Spleen (tissue), 7 donors: ENCODE measurements around the gene CMPK2.

Experiments used
- POLR2A ChIP-seq, 3 donors: fragments of 450-650 bp; IDR thresholded peaks; one replicate each; pipeline ENCODE4 v1.5.1; 2017; ENCODE audit warnings: antibody characterized with exemption in 3 of 3, mild to moderate bottlenecking in 1 of 3
- TF ChIP-seq, protein P1 (sequence below), 11 experiments: fragments of 200-600 bp in 7 of 11; fragments of 450-650 bp in 4 of 11; sonication (generic) in 4 of 11; IDR thresholded peaks in 8 of 11; conservative IDR thresholded peaks in 3 of 11; 1 replicate in 7 of 11; 2 replicates in 4 of 11; pipeline versions ENCODE4 v1.4.0 to v1.8.0; 2016 to 2021; ENCODE audit warnings: antibody characterized with exemption in 11 of 11, inconsistent platforms in 4 of 11, mild to moderate bottlenecking in 1 of 11
- donor health status: DM: no; HTN: no; CAD: no; lungs with moderate emphysema.
- donor health status: DM: no; HTN: no; CAD: no.
- donor health status: DM: no; HTN: no; CAD: no.

DNA sequence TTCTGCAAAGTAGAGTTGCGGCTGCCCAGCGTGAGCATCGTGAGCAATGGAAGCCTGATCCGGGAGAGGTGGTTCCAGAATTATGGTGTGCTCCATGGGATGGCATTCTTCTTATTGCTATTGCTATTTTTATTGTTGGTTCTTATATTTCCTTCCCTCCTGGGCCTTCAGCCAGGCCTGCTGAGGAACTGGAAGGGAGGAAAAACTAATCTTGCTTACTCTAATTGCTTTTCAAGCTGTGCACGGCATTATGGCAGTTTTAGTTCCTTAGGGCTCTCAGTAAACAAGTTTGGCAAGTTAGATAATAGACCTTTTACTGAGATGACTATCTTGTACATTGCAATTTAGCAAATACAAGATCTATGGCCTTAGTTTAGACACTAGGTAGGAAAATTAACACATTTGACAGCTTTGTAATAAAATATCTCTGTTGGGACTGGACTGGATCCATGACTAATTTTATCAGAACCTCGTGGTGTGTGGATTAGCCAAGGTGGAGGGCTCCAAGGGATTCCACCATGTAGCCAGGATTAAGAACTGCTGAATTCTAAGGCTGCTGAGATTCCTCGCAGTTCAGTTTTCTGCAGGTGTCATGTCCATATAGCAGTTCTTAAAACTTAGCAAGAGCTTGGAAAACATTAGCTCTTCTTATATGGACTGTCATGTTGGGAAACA is 17.9 kb upstream of the CMPK2 start:
- TF ChIP-seq, protein P1, sequence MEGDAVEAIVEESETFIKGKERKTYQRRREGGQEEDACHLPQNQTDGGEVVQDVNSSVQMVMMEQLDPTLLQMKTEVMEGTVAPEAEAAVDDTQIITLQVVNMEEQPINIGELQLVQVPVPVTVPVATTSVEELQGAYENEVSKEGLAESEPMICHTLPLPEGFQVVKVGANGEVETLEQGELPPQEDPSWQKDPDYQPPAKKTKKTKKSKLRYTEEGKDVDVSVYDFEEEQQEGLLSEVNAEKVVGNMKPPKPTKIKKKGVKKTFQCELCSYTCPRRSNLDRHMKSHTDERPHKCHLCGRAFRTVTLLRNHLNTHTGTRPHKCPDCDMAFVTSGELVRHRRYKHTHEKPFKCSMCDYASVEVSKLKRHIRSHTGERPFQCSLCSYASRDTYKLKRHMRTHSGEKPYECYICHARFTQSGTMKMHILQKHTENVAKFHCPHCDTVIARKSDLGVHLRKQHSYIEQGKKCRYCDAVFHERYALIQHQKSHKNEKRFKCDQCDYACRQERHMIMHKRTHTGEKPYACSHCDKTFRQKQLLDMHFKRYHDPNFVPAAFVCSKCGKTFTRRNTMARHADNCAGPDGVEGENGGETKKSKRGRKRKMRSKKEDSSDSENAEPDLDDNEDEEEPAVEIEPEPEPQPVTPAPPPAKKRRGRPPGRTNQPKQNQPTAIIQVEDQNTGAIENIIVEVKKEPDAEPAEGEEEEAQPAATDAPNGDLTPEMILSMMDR (IDR thresholded peaks at IDR 0.05 in 8 of 11, conservative IDR thresholded peaks at IDR 0.05 in 3 of 11) = no peak
- TF ChIP-seq POLR2A (IDR thresholded peaks at IDR 0.05) = no peak
